GM18909 (cell line): Measurements from ENCODE around the gene CCDC159.

Experiments used
- ATAC-seq: cut with Tn5 transposase; IDR thresholded peaks from one replicate; pipeline ENCODE4 v1.9.1; 2021; ENCODE audit warnings: mild to moderate bottlenecking; ENCODE audit not compliant: unreplicated experiment, poor library complexity

Gene CCDC159

DNA sequence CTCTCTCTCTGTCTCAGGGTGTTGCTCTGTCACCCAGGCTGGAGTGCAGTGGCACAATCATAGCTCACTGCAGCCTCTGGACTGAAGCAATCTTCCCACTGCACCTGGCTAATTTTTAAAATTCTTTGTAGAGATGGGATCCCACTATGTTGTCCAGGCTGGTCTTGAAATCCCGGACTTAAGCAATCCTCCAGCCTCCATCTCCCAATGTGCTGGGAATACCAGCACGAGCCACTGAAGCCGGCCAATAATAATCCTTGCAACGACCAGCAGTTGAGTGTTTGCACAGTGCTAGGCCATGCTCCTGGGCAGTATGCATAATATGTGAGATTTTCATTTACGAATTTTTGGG, 38.4 kb downstream of the CCDC159 start:
- no peak for ATAC-seq

DNA sequence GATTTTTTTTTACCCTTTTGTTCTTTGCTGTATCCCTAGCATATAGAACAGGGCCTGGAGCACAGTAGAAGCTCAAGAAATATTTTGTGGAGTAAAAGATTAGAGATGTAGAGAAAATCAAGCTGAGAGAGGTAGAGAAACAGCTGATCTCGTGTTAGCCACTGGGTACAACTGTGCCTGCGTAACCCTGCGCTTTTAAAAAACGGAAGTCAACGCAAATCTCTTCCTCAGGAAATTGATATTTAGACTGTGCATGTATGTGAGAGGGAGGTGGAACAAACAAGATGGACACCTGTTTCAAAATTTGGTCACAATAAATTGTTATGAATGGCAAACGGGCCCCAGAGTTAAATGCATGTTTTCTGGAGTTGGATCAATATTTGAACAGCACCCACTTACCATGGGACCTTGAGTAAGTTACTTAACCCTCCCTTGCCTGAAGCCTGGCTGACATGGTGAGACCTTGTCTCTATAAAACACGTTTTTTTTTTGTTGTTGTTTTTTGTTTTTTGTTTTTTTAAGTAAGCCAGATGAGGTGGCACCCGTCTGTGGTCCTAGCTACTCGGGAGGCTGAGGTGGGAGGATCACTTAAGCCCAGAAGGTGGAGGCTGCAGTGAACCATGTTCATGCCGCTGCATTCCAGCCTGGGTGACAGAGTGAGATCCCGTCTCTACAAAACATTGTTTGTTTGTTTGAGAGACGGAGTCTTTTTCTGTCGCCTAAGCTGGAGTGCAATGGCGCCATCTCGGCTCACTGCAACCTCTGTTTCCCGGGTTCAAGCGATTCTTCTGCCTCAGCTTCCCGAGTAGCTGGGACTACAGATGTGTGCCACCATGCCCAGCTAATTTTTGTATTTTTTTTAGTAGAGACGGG, 41.1 kb downstream of the CCDC159 start:
- no peak for ATAC-seq

GRCh38 chr19:11390359-11390758, 44.0 kb downstream of the CCDC159 start:
- ATAC-seq = no peak

GRCh38 chr19:11390933-11391680, 44.8 kb downstream of the CCDC159 start:
- no peak for ATAC-seq

DNA sequence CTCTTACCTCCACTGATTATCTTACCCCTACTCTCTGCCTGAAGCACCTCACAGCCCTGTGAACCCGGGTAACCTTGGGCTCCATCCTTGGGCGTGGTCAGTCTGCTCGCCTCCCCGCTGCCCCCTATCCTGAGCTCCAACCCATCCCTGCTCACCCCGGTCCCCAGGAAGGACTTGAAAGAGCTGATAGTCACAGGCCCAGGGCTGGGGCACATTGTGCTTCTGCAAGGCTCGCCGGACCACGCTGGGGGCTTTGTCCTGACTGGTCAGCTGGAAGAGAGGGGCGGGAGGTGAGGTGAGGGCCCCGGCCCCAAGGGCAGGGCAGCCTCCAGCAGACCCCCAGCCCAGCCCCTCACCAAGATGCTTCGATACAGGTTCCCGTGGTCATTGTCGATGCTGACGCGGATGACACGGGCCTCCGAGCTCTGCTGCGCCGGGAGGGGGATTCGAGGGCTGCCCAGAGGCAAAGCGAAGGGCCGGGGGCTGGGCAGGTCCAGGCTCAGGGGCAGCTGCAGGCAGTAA, 50.8 kb downstream of the CCDC159 start:
- no peak for ATAC-seq

- ATAC-seq = no peak
These were observed 53.3 kb downstream of the CCDC159 start for GRCh38 chr19:11399667-11400066.

GRCh38 chr19:11400798-11401197, 54.5 kb downstream of the CCDC159 start:
- no peak for ATAC-seq

DNA sequence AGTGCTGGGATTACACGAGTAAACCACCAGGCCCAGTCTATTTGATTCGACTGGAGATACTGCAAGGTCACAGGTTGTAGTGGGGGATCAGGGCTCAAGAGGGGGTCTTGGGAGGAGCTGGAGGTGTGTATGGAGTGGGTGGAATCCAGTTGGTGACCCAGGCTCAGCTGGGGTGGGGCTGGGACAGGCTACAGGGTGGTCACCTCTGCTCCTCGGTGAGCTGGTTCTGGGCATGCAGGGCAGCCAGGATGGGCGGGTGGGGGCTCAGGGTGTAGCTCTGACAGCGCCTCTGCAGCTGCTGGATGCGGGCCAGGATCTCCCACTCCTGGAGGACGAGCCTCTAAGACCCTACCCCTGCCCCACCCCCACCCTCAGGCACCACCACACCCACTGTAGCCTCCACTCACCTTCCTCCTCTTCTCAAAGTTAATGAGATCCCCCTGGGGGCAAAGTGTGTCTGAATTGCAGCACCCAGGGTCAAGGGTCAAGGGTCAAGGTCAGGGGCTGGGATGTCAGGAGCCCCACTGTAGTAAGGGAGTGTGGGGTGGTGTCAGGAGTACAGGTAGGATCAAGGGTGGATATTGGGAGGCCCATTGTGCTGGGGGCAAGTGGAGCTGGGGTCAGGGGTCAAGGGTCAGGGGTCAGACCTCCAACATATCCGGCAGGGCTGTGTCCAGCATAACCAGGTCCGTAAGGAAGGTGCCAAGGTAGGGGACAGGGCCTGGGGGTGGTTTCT, 55.7 kb downstream of the CCDC159 start:
- ATAC-seq = no peak
